Transverse colon (tissue), 4 donors: ENCODE data around the gene TJP3.

Experiments
- POLR2AphosphoS5 ChIP-seq, 3 donors: sonication (generic); formaldehyde crosslinking; IDR thresholded peaks; one replicate each; pipeline ENCODE4 v1.6.1; 2016; ENCODE audit warnings: antibody characterized with exemption in 3 of 3
- TF ChIP-seq, protein P1 (sequence below), 5 experiments: fragments of 200-600 bp in 3 of 5; fragments of 450-650 bp in 2 of 5; sonication (generic) in 3 of 5; IDR thresholded peaks; 1 replicate in 2 of 5; 2 replicates in 3 of 5; pipeline ENCODE4 v1.5.1; 2016 to 2017; ENCODE audit warnings: antibody characterized with exemption in 5 of 5, inconsistent platforms in 3 of 5, mild to moderate bottlenecking in 2 of 5, moderate library complexity in 1 of 5

DNA sequence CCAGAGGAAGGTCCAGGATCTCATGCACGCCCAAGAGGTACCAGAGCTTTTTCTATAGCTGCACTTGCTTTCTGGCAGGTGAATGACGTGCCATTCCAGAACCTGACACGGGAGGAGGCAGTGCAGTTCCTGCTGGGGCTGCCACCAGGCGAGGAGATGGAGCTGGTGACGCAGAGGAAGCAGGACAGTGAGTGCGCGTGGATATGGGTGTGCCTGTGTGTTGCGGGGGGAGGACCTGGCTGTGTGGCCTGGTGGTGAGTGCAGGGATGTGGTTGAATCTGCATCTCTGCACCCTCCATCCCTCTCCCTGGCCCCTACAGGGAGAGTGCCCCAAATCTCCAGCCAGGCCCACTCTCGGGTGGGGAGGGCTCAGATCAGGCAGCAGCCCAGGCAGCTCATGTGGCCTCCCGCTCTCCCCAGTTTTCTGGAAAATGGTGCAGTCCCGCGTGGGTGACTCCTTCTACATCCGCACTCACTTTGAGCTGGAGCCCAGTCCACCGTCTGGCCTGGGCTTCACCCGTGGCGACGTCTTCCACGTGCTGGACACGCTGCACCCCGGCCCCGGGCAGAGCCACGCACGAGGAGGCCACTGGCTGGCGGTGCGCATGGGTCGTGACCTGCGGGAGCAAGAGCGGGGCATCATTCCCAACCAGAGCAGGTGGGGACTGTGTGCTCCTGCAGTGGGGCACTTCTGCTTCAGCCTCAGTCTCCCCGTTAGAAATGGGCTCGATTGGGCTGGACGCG lies 30.5 kb downstream of the TJP3 start:
- TF ChIP-seq, protein P1, sequence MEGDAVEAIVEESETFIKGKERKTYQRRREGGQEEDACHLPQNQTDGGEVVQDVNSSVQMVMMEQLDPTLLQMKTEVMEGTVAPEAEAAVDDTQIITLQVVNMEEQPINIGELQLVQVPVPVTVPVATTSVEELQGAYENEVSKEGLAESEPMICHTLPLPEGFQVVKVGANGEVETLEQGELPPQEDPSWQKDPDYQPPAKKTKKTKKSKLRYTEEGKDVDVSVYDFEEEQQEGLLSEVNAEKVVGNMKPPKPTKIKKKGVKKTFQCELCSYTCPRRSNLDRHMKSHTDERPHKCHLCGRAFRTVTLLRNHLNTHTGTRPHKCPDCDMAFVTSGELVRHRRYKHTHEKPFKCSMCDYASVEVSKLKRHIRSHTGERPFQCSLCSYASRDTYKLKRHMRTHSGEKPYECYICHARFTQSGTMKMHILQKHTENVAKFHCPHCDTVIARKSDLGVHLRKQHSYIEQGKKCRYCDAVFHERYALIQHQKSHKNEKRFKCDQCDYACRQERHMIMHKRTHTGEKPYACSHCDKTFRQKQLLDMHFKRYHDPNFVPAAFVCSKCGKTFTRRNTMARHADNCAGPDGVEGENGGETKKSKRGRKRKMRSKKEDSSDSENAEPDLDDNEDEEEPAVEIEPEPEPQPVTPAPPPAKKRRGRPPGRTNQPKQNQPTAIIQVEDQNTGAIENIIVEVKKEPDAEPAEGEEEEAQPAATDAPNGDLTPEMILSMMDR (IDR thresholded peaks at IDR 0.05) = no peak
- TF ChIP-seq POLR2AphosphoS5 (IDR thresholded peaks at IDR 0.05) = no peak
